GM12892 (cell line): Measurements from ENCODE around the gene PDCD10.
A peak's percentile ranks its signal among the peaks of the same experiment; 100 is the strongest.

Source experiments
- DNase-seq: peaks from one replicate; pipeline ENCODE4 v3.0.0; 2011; ENCODE audit not compliant: insufficient read length
- FAIRE-seq: peaks from 2 replicates; lab custom pipeline; 2011; peaks lifted over from hg19 to GRCh38; lab: Jason Lieb, UNC
- POLR2A ChIP-seq: IDR thresholded peaks from 2 replicates; pipeline ENCODE4 v1.6.1; 2011; ENCODE audit warnings: low read depth, low read length, control low read depth
- POLR2AphosphoS5 ChIP-seq: IDR thresholded peaks from 2 replicates; pipeline ENCODE4 v1.6.1; 2011; ENCODE audit warnings: low read depth, low read length, control low read depth
- TAF1 ChIP-seq: IDR thresholded peaks from 2 replicates; pipeline ENCODE4 v1.6.1; 2011; ENCODE audit warnings: low read depth, mild to moderate bottlenecking, control low read depth, low read length, borderline replicate concordance

The PDCD10 gene

GRCh38 chr3:167749728-167750127, 15.0 kb upstream of the PDCD10 start:
- DNase-seq (no peak), FAIRE-seq (no peak)
- TF ChIP-seq TAF1 (no peak), POLR2AphosphoS5 (no peak), POLR2A (no peak)

GRCh38 chr3:167749209-167749608, 14.5 kb upstream of the PDCD10 start:
- FAIRE-seq (no peak), DNase-seq (no peak)
- TF ChIP-seq POLR2A (no peak), TAF1 (no peak), POLR2AphosphoS5 (no peak)

DNA sequence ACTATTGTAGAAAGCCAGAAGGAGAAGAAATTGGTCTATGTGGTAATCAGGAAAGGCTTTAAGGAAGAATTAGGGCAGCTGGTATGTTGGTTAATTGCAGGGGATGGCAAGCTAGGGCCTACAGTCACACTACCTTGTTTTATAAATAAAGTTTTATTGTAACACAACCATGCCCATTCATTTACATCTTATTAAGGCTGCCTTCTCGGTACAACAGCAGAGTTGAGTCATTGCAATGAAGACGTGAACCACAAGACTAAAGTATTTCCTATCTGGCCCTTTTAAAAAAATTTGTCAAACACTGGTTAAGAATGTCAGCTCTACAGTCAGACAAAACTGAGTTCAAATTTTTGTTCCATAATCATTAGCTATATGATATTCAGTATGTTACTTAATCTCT, 9.1 kb upstream of the PDCD10 start:
- DNase-seq (no peak), FAIRE-seq (no peak)
- TF ChIP-seq POLR2AphosphoS5 (no peak), TAF1 (no peak), POLR2A (no peak)

DNA sequence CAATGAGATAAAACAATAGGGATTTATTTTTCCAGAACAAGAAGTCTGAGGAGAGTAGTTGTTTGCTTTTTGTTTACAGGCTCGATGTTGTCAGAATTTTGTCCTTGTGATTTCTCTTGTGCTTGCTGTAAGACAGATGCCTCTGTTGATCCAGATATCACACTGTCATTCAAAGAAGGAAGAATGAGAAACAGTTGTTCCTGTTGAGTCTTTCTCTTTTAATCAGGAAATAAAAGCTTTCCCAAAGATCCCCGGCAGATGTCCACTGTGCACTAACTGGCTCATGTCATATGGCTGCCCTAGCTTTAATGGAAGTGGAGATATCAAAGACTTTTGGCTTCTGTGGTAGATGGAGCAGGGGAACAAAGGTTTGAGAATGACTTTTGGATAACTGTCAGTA, 7.6 kb upstream of the PDCD10 start:
- DNase-seq (no peak), FAIRE-seq (no peak)
- TF ChIP-seq POLR2AphosphoS5 (no peak), TAF1 (no peak), POLR2A (no peak)

- FAIRE-seq = peak; percentile 48
- TF ChIP-seq POLR2A = no peak
- no peak for TF ChIP-seq POLR2AphosphoS5
- no peak for TF ChIP-seq TAF1
These were observed 6.4 kb upstream of the PDCD10 start for GRCh38 chr3:167740961-167741587.

DNA sequence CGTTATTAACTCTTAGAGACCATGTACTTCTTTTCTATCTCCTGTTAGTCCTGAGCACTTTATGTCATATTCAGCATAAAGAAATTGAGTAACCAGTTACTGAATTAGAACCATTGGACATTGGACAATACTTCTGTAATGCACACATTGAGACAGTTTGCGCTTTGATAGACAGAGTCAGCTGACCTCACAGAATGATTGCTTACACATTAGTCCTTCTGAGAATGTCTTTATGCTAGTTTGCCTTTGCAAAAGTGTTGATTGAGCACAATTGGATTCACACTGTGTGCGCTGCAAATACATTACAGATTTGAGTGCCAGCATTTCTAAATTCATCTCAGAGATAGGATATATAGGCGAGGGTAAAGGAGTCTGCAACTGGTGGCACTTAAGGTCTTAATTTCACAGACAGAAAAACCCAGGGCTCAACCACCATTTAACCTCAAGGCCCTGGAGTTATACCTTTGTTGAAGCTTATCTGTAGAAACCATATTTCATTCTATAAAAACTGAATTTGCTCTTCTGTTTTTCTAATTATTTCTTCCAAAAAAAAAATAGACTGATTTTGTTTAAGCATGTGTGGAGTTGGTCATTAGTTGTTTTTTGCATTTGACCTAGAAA, 4.6 kb upstream of the PDCD10 start:
- FAIRE-seq (no peak), DNase-seq (no peak)
- TF ChIP-seq POLR2AphosphoS5 = no peak
- TF ChIP-seq TAF1 = no peak
- TF ChIP-seq POLR2A = no peak

More at GRCh38 chr3:167740961-167741587, 6.4 kb upstream of the PDCD10 start:
- DNase-seq = no peak

DNA sequence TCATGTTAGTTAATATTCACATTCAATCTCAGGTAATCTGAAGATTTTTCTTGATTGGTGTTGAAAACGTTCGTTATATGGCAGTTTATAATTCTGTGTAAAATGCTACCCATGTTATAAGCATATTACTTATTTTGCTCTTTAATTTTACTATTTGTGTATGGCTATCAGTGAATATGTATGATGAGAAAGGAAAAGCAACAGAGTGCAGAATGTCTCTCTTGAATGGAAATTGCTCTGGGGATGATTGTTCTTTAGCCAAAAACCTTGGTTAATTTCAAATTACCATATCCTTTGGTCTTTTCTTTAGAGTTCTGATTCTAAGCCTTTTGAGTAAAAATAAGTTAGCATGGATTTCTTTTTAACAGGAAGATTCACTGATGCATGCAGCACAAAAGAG, 3.3 kb upstream of the PDCD10 start:
- no peak for FAIRE-seq
- no peak for DNase-seq
- TF ChIP-seq TAF1 = no peak
- no peak for TF ChIP-seq POLR2AphosphoS5
- no peak for TF ChIP-seq POLR2A

GRCh38 chr3:167736997-167737396, 2.3 kb upstream of the PDCD10 start:
- TF ChIP-seq POLR2AphosphoS5 = no peak
- FAIRE-seq (no peak), DNase-seq (no peak)

- no peak for DNase-seq
- no peak for FAIRE-seq
- no peak for TF ChIP-seq TAF1
- TF ChIP-seq POLR2AphosphoS5 = no peak
- no peak for TF ChIP-seq POLR2A
These were observed 1.6 kb upstream of the PDCD10 start for GRCh38 chr3:167736264-167736787.

DNA sequence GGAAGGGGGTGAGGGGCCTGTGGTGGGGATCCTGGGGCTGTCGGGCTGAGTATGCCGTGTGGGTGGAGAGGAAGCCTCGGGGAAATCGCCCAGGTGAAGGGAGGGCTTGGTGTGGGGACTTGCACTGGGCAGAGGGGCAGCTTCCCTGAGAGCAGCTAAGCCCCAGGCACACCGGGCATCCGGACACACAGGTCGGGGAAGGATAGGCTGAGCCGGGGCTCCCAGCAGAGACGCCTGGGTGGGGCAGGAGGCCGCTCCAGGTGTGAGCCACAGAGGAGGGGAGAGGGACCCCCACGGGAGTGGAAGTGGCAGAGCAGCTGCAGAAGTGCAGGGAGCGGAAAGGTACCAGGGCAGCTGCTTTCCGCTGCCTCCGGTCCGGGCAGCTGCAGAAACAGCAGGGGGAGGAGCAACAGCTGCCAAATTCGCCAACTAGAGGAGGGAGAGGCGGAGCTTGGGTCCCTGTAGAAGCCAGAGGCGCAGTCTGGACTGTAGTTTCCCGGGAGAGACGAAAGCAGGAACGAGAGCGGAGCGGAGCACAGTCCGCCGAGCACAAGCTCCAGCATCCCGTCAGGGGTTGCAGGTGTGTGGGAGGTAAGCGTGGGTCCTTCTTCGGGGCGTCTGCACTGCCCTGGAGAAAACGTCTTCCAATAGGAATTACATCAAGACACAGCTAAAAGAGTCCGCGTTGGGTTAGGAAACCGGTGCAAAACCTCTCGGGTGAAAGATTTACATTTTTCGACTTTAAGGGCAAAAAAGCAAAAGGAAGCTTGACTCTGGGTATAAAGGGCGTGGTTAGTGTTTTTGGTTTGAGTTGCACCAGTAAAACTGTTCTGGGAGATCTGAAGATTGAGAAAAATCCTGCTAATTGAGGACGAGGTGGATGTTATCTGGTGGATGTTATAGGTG, 794 bp upstream of the PDCD10 start, which contains the start of gene SERPINI1:
SERPINI1 (plus strand) TSS at position 489 of the 906 bp plus-strand sequence. CDS start 53,408 bp downstream, outside the sequence.
- FAIRE-seq (peak; percentile 88), DNase-seq (peak; percentile 39)
- TF ChIP-seq TAF1 (0 out of 2 replicates have a peak, but pooled peaks have one; percentile 40), POLR2AphosphoS5 (no peak; the same call in 1 of the 2 replicates), POLR2A (peak; percentile 67; the same call in 1 of the 2 replicates)

DNA sequence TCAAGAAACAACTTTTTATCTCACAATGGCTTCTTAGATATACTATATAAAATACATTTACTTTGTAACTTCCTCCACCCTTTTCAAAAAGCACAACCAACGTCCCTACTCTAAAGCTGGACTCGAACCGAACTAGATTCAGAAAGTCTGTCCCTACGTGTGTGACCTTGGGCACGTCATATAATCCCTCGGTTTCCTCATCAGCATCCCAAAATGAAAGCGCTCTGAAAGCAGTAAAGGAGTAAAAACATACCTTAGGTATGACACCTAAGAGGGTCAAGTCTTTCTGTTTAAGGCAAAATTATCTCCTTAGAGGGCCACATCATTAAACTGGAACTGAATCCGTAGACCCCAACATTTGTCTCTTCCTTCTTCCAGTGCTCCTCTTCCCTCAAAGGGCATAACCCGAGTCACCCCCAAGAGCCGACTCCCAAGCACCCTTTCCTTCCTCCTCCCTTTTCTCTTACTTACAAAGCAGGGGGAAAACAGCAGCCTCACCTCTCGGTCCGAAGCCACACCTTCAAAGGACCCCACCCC, 663 bp downstream of the PDCD10 start:
- no peak for FAIRE-seq
- no peak for DNase-seq
- TF ChIP-seq POLR2A (no peak), POLR2AphosphoS5 (no peak), TAF1 (no peak)

GRCh38 chr3:167732313-167733065, 2.2 kb downstream of the PDCD10 start:
- DNase-seq (no peak), FAIRE-seq (no peak)
- TF ChIP-seq POLR2A (no peak), POLR2AphosphoS5 (no peak), TAF1 (no peak)
